ENCODE results near the gene PRR11. TPM values are rescaled to one million over a fixed set of nuclear protein-coding genes. Genes with fewer than 3 reads are reported as not detected.

Gene PRR11
- total and polyA plus RNA-seq, 2 of the 4 experiments (the other 2 are of a cell fraction): 8.6 to 24.0 TPM

DNA sequence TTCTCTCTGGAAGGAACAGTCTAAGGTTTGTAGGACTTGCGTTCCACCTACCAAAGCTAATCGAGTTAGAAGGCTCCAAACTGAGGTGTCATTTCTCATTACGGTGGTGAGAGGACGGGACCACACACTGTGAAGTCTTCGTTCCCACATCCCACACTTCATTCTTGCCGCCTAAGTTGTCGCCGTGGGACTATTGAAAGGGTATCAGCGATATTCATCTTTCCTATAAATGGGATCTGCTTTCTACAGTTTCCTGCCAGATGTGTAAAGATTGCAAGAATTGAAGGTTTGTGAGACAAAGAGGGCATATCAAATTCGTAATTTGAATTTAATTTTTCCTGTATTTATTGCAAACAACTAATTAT lies 48.3 kb upstream of the PRR11 start (continued):
- TF ChIP-seq CTCF (conservative IDR thresholded peaks at IDR 0.05; ENCODE audit: low read depth, low read length): no peak
- TF ChIP-seq MAZ (IDR thresholded peaks at IDR 0.05; ENCODE audit: borderline replicate concordance, low read depth, low read length): no peak
- TF ChIP-seq MAFK (IDR thresholded peaks at IDR 0.05; ENCODE audit: low read depth, low read length): no peak
- no peak for TF ChIP-seq BHLHE40 (IDR thresholded peaks at IDR 0.05; ENCODE audit: low read depth, low read length)

DNA sequence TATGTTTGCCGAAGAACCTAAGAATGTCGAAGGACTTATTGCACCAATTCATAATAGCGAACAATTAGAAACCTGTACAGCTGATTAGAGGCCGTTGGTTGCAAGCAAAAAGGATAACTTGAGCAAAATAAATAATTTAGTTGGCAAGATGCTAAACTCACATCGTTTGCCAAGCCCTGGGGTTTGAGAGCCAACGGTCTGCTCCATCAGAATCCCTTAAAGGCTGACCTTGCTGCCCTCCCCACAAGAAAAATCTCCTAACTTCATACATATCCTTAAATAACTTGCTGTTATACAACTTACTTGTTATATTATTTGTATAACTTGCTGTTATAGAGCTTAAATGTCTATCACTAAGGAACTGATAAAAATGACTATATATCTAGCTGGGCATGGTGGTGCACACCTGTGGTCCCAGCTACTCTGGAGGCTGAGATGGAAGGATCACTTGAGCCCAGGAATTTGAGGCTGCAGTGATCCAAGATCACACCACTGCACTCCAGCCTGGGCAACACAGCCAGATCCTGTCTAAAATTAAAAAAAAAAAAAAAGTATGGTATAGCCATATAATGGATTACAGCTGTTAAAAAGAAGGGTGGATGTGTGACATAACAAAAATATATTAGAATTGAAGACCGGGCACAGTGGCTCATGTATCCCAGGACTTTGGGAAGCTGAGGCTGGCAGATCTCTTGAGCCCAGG lies 47.0 kb upstream of the PRR11 start:
- H2BK120ac ChIP-seq (ENCODE audit: low read depth, low read length): no peak overlapping the region
- no peak overlapping the region for H2BK15ac ChIP-seq (ENCODE audit: low read depth, low read length)
- ATAC-seq (ENCODE audit: low read depth) (no peak), DNase-seq (no peak)
- H3K79me1 ChIP-seq (ENCODE audit: low read depth in 1 of 2, low read length in 2 of 2): peaks cover 9 to 29% of the 10 kb centered on the region in 2 experiments; a peak in 3 of 4 replicates
- no peak overlapping the region for H4K91ac ChIP-seq (ENCODE audit: insufficient read depth, low read depth, low read length)
- no peak overlapping the region for H3K18ac ChIP-seq (ENCODE audit: low read depth, low read length)
- H3K9me1 ChIP-seq (ENCODE audit: insufficient read depth, low read length): no peaks in the 10 kb centered on the region
- no TSS peak for BruUV-seq (replicated peaks)
- H2AK5ac ChIP-seq (ENCODE audit: low read depth, low read length): no peak overlapping the region
- no peak overlapping the region for H3K14ac ChIP-seq (replicated peaks; ENCODE audit: low read depth, low read length)
- ChIA-PET POLR2A (ENCODE audit: unreplicated experiment) (no interaction called here), CTCF (no interaction called here)
- no peaks in the 10 kb centered on the region for H3K4me1 ChIP-seq (ENCODE audit: control insufficient read depth, insufficient read depth, low read length)
- no peak overlapping the region for H3K9ac ChIP-seq (ENCODE audit: low read depth, low read length)
- H2BK5ac ChIP-seq (ENCODE audit: low read depth, low read length, poor library complexity, severe bottlenecking): no peak overlapping the region
- no peak overlapping the region for H3K4me2 ChIP-seq (ENCODE audit: low read depth, low read length)
- no peaks in the 10 kb centered on the region for H3K9me3 ChIP-seq (ENCODE audit: control insufficient read depth, insufficient read depth, low read length)
- in situ Hi-C loops (cut with MboI; ENCODE audit: low sequenced_read_pairs) (no loop called here), intact Hi-C loops (cut with micrococcal nuclease) (no loop called here), dilution Hi-C loops (cut with HindIII; ENCODE audit: low sequenced_read_pairs, unreplicated experiment) (no loop called here)
- no peaks in the 10 kb centered on the region for H3K27me3 ChIP-seq (ENCODE audit: control insufficient read depth, insufficient read depth, low read length)
- H3K27ac ChIP-seq (ENCODE audit: insufficient read depth, low read length): no peak overlapping the region
- H3K4ac ChIP-seq (ENCODE audit: low read depth, low read length): no peak overlapping the region
- WGBS, 2 experiments (ENCODE audit: extremely low coverage in 2 of 2, insufficient read length in 1 of 2): no CpG with 5 or more reads among the region's 7 CpGs
- no peak overlapping the region for H3K4me3 ChIP-seq (ENCODE audit: insufficient read depth, low read depth, low read length)
- no peak overlapping the region for H2AK9ac ChIP-seq (replicated peaks; ENCODE audit: low read depth, low read length, poor library complexity)
- no peak overlapping the region for H3K56ac ChIP-seq (ENCODE audit: extremely low read depth, insufficient read depth, low read length)
- TF ChIP-seq MXI1 (IDR thresholded peaks at IDR 0.05; ENCODE audit: borderline replicate concordance, low read depth, low read length) (no peak), SMC3 (IDR thresholded peaks at IDR 0.05; ENCODE audit: low read depth, low read length) (no peak), FOS (IDR thresholded peaks at IDR 0.05; ENCODE audit: low read depth, low read length) (no peak), POLR2A (IDR thresholded peaks at IDR 0.05; ENCODE audit: low read depth, low read length) (no peak), CHD1 (IDR thresholded peaks at IDR 0.05; ENCODE audit: low read depth, low read length) (no peak), CTCF (conservative IDR thresholded peaks at IDR 0.05; ENCODE audit: low read depth, low read length) (no peak), BHLHE40 (IDR thresholded peaks at IDR 0.05; ENCODE audit: low read depth, low read length) (no peak), RCOR1 (IDR thresholded peaks at IDR 0.05; ENCODE audit: insufficient replicate concordance, low read length) (no peak), RAD21 (IDR thresholded peaks at IDR 0.05; ENCODE audit: low read length) (no peak), MAFK (IDR thresholded peaks at IDR 0.05; ENCODE audit: low read depth, low read length) (no peak)
- TF ChIP-seq, protein P1, sequence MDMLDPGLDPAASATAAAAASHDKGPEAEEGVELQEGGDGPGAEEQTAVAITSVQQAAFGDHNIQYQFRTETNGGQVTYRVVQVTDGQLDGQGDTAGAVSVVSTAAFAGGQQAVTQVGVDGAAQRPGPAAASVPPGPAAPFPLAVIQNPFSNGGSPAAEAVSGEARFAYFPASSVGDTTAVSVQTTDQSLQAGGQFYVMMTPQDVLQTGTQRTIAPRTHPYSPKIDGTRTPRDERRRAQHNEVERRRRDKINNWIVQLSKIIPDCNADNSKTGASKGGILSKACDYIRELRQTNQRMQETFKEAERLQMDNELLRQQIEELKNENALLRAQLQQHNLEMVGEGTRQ (IDR thresholded peaks at IDR 0.05; ENCODE audit: low read depth, low read length): no peak
- no peak overlapping the region for H4K8ac ChIP-seq (ENCODE audit: low read depth in 2 of 2, low read length in 2 of 2)
- no peaks in the 10 kb centered on the region; the same call in 1 of the 2 replicates for H4K20me1 ChIP-seq (ENCODE audit: insufficient read depth, low read length)
- no peak overlapping the region for H2AFZ ChIP-seq (replicated peaks; ENCODE audit: low read length, poor library complexity)
- no peaks in the 10 kb centered on the region for H3K36me3 ChIP-seq (ENCODE audit: control insufficient read depth, insufficient read depth, low read length)
- H4K5ac ChIP-seq (ENCODE audit: low read depth, low read length): no peak overlapping the region
- H3K23ac ChIP-seq (ENCODE audit: low read depth, low read length): no peak overlapping the region
- H2BK20ac ChIP-seq (ENCODE audit: low read depth, low read length): no peak overlapping the region
